Right lobe of liver (tissue), 4 donors: Measurements from ENCODE around the gene SRXN1.

Experiments
- CTCF ChIP-seq, 4 donors: fragments of 200-600 bp in 3 of 4; fragments of 450-650 bp in 1 of 4; IDR thresholded peaks; one replicate each; pipeline versions ENCODE4 v1.5.1 to v1.8.0; 2016 to 2022; ENCODE audit warnings: antibody characterized with exemption in 4 of 4, mild to moderate bottlenecking in 2 of 4
- POLR2A ChIP-seq: fragments of 450-650 bp; IDR thresholded peaks from one replicate; pipeline ENCODE4 v1.6.1; 2017; ENCODE audit warnings: antibody characterized with exemption, mild to moderate bottlenecking
- donor health status: DM: no; HTN: no; CAD: no.
- donor health status: DM: no; HTN: no; CAD: no.
- donor health status: DM: no; HTN: yes; CAD: no.

- TF ChIP-seq CTCF (IDR thresholded peaks at IDR 0.05) (no peak), POLR2A (no peak)
These were observed 17.1 kb downstream of the SRXN1 start for GRCh38 chr20:635893-636338.
